DLD1 (cell line): Measurements from ENCODE around the gene FBXW4.
"Not testable (repeated sequence)": the region's sequence is repeated elsewhere in the genome, so short reads cannot be mapped to it uniquely, and the experiment has no call there.

Experiments used
- in situ Hi-C: cut with HindIII; loops from 2 replicates; pipeline ENCODE4 v1.10.0; 2017; ENCODE audit warnings: low sequenced_read_pairs

The FBXW4 gene

GRCh38 chr10:101618871-101619270, 76.1 kb downstream of the FBXW4 start:
- in situ Hi-C loops = no loop called here

DNA sequence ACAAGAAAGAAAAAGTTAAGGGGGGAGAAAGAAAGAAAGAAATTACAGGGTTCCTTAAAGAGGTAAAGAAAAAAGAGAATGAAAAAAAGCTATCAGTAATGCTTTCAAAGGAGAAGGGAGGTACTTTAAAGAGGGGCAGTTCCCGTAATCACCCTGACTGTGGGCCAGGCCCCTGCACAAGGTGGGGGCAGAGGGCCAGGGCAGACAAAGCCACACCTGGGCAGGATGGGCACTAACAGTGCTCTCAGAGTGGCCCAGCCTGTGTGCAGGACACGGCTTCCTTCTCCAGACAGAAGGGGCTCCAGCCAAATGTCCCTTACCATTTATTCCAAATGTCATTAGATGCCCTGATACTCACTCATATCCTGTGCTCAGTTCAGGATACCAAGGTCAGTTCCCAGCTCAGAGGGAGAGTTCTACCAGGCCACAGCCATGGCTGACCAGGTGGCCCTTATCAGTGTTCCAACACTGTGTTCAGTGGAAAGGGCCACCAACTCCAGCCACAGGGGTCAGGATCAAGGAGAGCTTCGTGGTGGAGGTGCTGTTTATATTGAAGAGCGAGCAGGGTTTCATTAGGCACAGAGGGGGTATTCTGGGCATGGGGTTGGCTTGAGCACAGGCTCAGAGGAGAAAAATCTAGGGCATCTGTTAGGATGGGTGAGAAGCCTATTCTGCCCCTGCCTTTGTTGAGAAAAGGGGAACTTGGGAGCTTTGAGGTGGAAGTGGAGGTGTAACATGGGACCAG, 77.0 kb downstream of the FBXW4 start:
- in situ Hi-C loops = no loop called here

DNA sequence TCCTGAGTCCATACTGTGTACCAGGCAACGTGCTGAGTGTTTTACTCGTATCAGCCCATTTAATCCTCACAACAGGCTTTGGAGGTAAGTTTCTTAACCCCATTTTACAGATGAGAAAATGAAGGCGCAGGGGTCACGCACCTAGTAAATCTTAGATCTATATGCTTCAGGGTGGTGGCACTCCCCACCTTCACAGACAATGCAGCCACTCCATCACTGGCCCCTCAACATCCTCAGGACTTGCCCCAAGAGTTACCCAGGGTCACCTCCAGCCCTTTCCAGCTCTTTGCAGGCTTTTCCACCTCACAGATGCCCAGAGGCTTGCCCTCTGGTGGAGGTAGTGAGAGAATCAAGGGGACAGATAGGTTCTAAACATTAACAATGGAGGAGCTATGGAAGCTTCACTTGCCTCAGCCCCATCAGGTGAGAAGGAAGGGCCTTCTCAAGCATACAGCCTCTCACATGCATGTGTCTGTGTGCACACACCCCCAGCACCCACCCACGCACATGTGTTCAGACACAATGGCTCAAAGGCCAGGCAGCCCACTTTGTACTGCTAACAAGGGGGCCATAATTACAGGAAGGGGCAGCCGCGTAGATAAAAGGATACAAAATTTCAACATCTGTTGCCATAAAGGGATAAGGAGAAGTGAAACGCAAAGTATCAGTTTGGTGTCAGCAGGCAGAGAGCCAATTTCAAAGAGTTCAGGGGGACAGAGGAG, 77.7 kb downstream of the FBXW4 start:
- in situ Hi-C loops = no loop called here

- in situ Hi-C loops = no loop called here
Measured at GRCh38 chr10:101616415-101617101, 78.4 kb downstream of the FBXW4 start.

- in situ Hi-C loops = no loop called here
Measured at GRCh38 chr10:101615525-101616116, 79.3 kb downstream of the FBXW4 start.

DNA sequence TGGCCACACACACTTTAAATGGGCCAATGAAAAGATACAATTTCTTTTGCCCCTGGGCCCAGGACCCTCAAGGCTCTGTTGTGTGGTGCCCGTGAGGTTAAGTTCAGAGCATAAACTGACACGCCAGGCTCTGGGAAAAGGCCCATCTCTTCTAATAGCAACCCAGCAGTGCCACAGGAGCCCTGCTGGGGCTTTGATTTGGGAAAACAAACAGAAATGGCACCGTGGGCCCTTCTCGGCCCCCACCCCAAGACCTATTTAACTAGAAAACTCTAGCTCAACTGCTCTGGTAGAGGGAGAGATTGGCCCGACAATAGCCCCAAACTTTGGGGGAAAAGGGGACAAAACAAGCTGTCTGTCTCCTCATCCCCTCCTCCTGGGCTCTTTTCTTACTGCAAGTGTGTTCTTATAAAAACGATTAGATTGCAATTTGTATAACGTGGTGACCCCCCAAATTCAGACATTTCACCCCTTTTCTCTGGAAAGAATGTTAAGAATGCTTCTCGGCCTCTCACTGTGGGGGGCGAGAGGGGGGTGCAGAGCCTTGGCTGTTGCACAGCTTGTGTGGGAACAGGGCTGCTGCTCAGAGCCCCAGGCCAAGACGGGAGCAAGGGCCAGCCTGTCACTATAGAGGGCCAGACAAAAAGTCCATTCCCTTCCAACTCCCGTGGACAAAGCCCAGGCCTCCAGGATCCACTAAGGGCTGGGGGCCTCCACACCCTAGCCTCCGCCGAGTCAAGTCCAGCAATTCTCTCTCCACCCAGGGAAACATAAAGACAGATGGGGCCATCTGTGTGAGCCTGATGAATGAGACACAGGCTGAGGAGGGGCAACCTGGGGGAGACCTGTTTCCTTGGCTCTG, 80.1 kb downstream of the FBXW4 start:
- in situ Hi-C loops = no loop called here

GRCh38 chr10:101613646-101614045, 81.3 kb downstream of the FBXW4 start:
- in situ Hi-C loops = no loop called here

GRCh38 chr10:101612872-101613271, 82.1 kb downstream of the FBXW4 start:
- in situ Hi-C loops = no loop called here

DNA sequence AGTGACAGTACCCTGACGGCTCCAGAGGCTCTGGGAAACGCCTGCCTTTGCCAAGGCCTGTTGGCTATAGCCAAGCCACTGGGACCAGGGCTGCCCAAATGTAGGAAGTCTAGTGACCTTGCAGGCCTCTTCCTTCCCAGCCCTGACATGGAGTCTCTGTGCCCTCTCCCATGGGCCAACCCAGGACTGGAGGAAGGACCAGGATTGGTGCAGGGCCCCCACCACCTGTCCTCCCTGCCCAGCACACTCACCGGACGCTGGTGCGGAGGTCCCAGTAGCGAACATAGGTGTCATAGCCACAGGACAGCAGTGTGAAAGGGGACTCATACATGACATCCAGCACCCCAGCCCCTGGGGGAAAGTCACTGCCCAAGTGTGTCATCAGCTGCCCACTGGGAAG, 82.9 kb downstream of the FBXW4 start:
- in situ Hi-C loops = no loop called here

DNA sequence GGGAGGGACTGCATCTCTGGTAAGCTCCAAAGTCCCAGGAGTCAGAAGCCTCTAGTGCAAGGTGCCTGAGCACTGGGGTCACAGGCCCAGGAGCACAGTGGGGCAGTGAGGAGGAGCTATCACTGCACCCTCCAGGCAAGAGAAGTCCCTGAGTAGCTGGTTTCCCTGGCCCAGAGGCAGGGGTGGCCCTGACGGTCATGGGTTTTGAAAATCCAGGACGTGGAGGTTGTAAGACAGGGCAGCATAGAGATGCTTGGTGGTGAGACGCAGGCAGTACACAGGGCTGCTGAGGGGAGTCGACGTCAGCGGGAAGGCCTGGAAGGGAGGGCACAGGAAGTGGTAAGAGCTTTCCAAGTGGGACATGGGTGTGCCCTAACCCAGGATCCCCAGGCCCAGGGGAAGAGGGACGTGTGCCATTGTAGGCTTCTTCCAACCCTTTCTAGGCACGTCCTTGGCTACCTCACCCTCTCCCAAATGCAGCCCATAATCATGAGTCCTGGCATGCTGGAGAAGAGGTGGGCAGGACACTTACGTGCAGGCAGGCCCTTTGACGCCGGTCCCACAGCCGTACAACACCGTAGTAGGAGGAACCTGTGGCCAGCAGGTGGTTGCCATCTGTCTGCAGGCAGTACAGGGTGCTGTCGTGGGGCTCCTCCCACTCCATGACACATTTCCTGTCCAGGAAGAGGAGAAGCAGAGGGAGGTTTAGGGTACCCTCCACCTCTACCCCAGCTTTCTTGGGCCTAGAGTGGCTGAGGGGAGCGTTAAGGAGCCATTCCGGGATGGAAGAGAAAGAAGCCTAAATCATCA, 83.7 kb downstream of the FBXW4 start:
- in situ Hi-C loops = no loop called here

- in situ Hi-C loops = no loop called here
Measured at GRCh38 chr10:101609481-101609880, 85.5 kb downstream of the FBXW4 start.

GRCh38 chr10:101607124-101607523, 87.8 kb downstream of the FBXW4 start:
- in situ Hi-C loops = no loop called here

- in situ Hi-C loops = no loop called here
Measured at GRCh38 chr10:101602761-101603398, 92.1 kb downstream of the FBXW4 start.

DNA sequence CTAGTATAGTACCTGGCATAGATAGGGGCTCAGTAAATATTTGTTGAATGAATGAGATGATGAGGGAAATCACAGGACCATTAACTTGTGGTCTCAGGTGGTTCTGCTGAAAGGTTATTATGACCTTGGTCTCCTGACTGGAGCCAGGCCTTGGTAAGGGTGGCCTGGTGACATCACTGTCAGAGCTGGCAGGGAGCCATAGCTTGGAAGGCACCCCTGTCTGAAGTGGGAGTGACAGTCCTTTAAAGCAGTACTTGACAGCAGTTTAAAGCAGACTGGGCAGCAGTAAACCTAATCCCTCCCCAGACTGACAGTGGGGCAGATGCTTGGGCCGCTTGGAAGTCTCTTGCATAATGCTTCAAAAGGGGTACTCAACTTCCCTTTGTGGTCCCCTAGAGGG, 93.4 kb downstream of the FBXW4 start:
- in situ Hi-C loops = no loop called here

DNA sequence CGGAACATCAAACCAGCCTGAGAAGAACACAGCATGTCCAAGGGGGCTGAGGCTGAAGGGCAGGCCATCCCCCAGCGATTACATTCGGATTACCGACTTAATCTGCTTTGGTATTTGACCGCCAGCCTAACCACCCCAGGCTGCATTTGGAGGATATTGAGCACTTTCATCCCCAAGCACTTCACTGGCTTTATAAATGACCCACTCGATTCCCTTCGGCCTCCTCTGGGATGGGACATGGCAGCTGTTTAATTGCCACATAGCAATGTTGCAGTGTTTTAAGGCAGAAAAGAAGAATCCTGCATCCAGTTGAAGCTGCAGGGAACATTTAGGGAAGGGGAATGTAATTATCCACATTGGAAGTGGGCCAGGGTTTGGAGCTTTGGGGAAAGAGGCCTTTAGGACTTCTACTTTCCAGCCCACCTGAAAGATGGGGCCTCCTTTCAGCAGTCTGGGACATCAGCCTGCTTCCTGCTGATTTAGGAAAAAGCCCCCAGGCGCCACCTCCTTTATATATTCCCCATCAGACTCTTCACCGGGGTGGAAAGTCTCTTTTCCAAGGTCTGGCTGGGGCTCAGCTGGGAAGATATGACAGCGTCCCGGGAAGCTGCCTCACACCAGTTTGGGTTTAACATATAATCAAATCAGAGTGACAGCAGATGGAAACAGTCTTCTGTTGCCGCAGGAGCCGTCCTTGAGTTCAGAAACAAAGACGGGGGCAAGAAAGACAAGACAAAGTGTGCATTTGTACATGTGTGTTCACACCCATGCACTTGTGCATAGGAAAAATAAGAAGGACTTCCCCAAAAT, 97.7 kb downstream of the FBXW4 start:
- in situ Hi-C loops = no loop called here

- in situ Hi-C loops = no loop called here
Measured at GRCh38 chr10:101595591-101596433, 99.2 kb downstream of the FBXW4 start.

DNA sequence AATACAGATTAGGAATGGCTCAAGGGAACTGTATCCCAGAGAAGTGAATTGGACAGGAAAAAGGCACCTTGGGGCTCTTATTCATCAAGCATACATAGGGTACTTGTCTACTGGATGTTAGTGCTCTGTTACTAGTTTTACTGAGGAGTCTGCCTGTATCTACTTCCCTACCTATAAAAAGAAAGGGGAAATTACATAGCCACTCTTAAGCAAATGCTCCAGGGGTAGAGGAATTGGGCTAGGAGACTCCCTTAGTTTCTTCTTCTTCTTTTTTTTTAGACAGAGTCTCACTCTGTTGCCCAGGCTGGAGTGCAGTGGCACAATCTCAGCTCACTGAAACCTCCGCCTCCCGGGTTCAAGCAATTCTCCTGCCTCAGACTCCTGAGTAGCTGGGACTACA, 101.6 kb downstream of the FBXW4 start:
- in situ Hi-C loops = not testable (repeated sequence)

DNA sequence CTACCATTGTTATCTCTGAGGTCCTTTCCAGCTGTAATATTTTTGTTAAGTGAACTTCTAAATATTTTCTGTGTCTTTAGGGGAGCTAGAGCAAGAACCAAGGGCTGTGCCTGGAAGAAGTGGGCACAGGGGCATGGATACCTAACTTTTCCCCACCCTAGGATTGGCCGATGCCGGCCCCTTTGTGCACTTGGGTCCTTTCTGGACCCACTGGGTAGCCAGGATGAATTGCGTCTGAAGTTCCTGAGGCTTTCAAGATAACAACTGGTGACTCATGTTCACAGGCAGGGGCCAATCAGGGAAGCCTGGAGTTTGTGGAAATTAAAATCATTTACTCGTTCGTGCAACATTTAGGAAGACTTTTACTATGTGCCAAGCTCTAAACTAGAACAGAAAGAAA, 106.1 kb downstream of the FBXW4 start:
- in situ Hi-C loops = no loop called here
